Ovary (tissue), 10 donors: Measurements from ENCODE around the gene ZMYM2. TPM values are rescaled to one million over a fixed set of nuclear protein-coding genes. Genes with fewer than 3 reads are reported as not detected.

Source experiments
- DNase-seq, 5 donors: peaks; one replicate each; pipeline ENCODE4 v3.0.0-alpha.2; 2019 to 2020
- H3K27ac ChIP-seq, 2 donors: fragments of 200-600 bp; one replicate each; pipeline versions ENCODE4 v1.5.1 to v1.8.0; 2019 to 2022
- H3K27me3 ChIP-seq: fragments of 200-600 bp; one replicate; pipeline ENCODE4 v1.8.0; 2022
- H3K36me3 ChIP-seq: fragments of 200-600 bp; sonication (generic); one replicate; pipeline ENCODE4 v1.5.1; 2019
- H3K4me1 ChIP-seq: one replicate; pipeline ENCODE4 v1.8.1; 2013; ENCODE audit warnings: mild to moderate bottlenecking, moderate library complexity; ENCODE audit not compliant: insufficient read depth
- H3K4me3 ChIP-seq: fragments of 200-600 bp; sonication (generic); one replicate; pipeline ENCODE4 v1.5.1; 2017
- H3K9me3 ChIP-seq, 2 donors: fragments of 200-600 bp in 1 of 2; sonication (generic) in 1 of 2; one replicate each; pipeline versions ENCODE4 v1.5.1 to v1.8.1; 2013 to 2019; ENCODE audit warnings: mild to moderate bottlenecking in 1 of 2, moderate library complexity in 1 of 2
- CTCF ChIP-seq, 3 donors: fragments of 450-650 bp in 2 of 3; fragments of 200-600 bp in 1 of 3; IDR thresholded peaks; one replicate each; pipeline versions ENCODE4 v1.5.1 to v1.8.0; 2016 to 2022; ENCODE audit warnings: antibody characterized with exemption in 3 of 3, mild to moderate bottlenecking in 1 of 3
- EP300 ChIP-seq: sonication (generic); formaldehyde crosslinking; IDR thresholded peaks from one replicate; pipeline ENCODE4 v1.6.1; 2017; ENCODE audit warnings: antibody characterized with exemption
- POLR2A ChIP-seq: fragments of 450-650 bp; IDR thresholded peaks from one replicate; pipeline ENCODE4 v1.6.1; 2017; ENCODE audit warnings: antibody characterized with exemption, mild to moderate bottlenecking, moderate library complexity
- WGBS, 3 donors: extraction: QIAGEN DNeasy Blood & Tissue Kit in 1 of 3; methylation state at CpG; one replicate each; pipeline versions ENCODE4 v1.1.5 to v1.1.7; 2013 to 2017; 5-methylcytosine and 5-hydroxymethylcytosine counted together
- intact Hi-C, 4 donors: fragments of 100-400 bp; cut with DNase I; formaldehyde crosslinking; loops; one replicate each; pipeline versions ENCODE4 v1.11.0 to v1.15.1; 2022 to 2023
- long read RNA-seq, 3 donors: library from polyadenylated mRNA in 2 of 3; unstranded in 2 of 3; transcript quantifications; one replicate each; pipeline ENCODE4 v2.0.0 and lab custom pipeline, GENCODE V29; 2021 to 2026
- polyA plus RNA-seq, 2 donors: library from polyadenylated mRNA; stranded (reverse); fragments of 200-250 nt in 1 of 2; fragments of 350-450 nt in 1 of 2; fragmentation: Illumina TruSeq in 1 of 2; extraction: RNeasy Lipid Tissue Mini Kit (QIAGEN cat#74804) in 1 of 2; gene quantifications; one replicate each; pipeline ENCODE4 v1.2.3, GENCODE V29; 2013 to 2014
- total RNA-seq, 7 donors: library from RNA; depleted of rRNA in 2 of 7; stranded (reverse); fragments of >200 nt in 2 of 7; fragmentation: NEBNext Ultra II Directional in 3 of 7; extraction: Animal tissue kit (Norgen Biotek cat#: 25700) in 3 of 7; gene quantifications; one replicate each; pipeline versions ENCODE4 v1.1.0 to v1.2.4, GENCODE V29; 2016 to 2023
- donor health status: DM: no; HTN: no; CAD: no; lungs with moderate emphysema.
- donor health status: DM: no; HTN: no; CAD: no.
- donor health status: Bipolar disorder and iron deficiency.
- donor health status: DM: yes; HTN: yes; CAD: no.
- donor health status: DM: no; HTN: no; CAD: no.
- donor health status: DM: yes; HTN: yes; CAD: no.

ZMYM2 gene
- 10 to 100 TPM; 55.0 to 97.6 (median 76.0) TPM for total RNA-seq
- 10 to 100 TPM; 17.2 to 46.3 TPM for polyA plus RNA-seq
- long read RNA-seq, donor 1, partial matches to known transcripts, result 33 of 57 reads
- long read RNA-seq, donor 1, other reads (novel, unspliced or antisense), result 20 of 57 reads
- long read RNA-seq, donor 2, full-length matches to known transcripts, result 2 of 23 reads
- long read RNA-seq, donor 2, partial matches to known transcripts, result 12 of 23 reads
- long read RNA-seq, donor 2, other reads (novel, unspliced or antisense), result 9 of 23 reads
- long read RNA-seq, donor 3, full-length matches to known transcripts, result 5 of 34 reads
- long read RNA-seq, donor 3, partial matches to known transcripts, result 14 of 34 reads
- long read RNA-seq, donor 3, other reads (novel, unspliced or antisense), result 15 of 34 reads

GRCh38 chr13:19958155-19959111, at the start of gene ZMYM2:
ZMYM2 (plus strand) TSS chr13:19958727; CDS start chr13:19993073, 34,346 bp downstream.
- TF ChIP-seq EP300, result no peak
- TF ChIP-seq POLR2A, result peak; percentile 67
- TF ChIP-seq CTCF (IDR thresholded peaks at IDR 0.05), result no peak
- Histone ChIP-seq H3K4me1 (peaks cover 5% of the 10 kb centered on the region), H3K36me3 (no peaks in the 10 kb centered on the region), H3K4me3 (peak within 1 kb of the TSS; percentile 81), H3K9me3 (no peaks in the 10 kb centered on the region), H3K27me3 (no peaks in the 10 kb centered on the region), H3K27ac (peak within 1 kb of the TSS; percentile 99)
- peak; percentile 99 to 100 (median 100) for DNase-seq
- WGBS, 3 donors, result 0 to 1% (median 1%) methylated on average over 38 to 112 of the region's 112 CpGs
- intact Hi-C loops, result loop anchor here in 3 of 4 donors (2.0 to 10.0 kb wide), 3 partner anchors 94 to 96 kb away; partner anchors contain the start of gene ZMYM5 (in 2 of the 3)

- TF ChIP-seq EP300 (no peak), CTCF (IDR thresholded peaks at IDR 0.05) (no peak)
- no peaks in the 10 kb centered on the region for H3K27me3 ChIP-seq
- H3K9me3 ChIP-seq, result no peaks in the 10 kb centered on the region
- intact Hi-C loops, result no loop called here
- H3K4me3 ChIP-seq, result no peak overlapping the region
- no peaks in the 10 kb centered on the region for H3K4me1 ChIP-seq
- no peaks in the 10 kb centered on the region for H3K36me3 ChIP-seq
- DNase-seq, result no peak
- WGBS, 3 donors, result 88 to 89% (median 88%) methylated on average over 9 of the region's 9 CpGs
- H3K27ac ChIP-seq, result no peak overlapping the region
These were observed 48.0 kb upstream of the ZMYM2 start for GRCh38 chr13:19910336-19911072.

- Histone ChIP-seq H3K4me3 (no peak overlapping the region), H3K27ac (no peak overlapping the region), H3K9me3 (no peaks in the 10 kb centered on the region), H3K4me1 (no peaks in the 10 kb centered on the region), H3K36me3 (no peaks in the 10 kb centered on the region), H3K27me3 (no peaks in the 10 kb centered on the region)
- no peak for DNase-seq
- 38 to 48% (median 42%) methylated on average over 4 of the region's 4 CpGs for WGBS, 3 donors
- TF ChIP-seq EP300 (no peak), POLR2A (no peak), CTCF (IDR thresholded peaks at IDR 0.05) (no peak)
- intact Hi-C loops, result no loop called here
These were observed 31.3 kb upstream of the ZMYM2 start for GRCh38 chr13:19927117-19927748.

GRCh38 chr13:19940106-19940505, 18.4 kb upstream of the ZMYM2 start:
- H3K4me3 ChIP-seq, result no peak overlapping the region
- H3K27me3 ChIP-seq, result no peaks in the 10 kb centered on the region
- H3K9me3 ChIP-seq, result no peaks in the 10 kb centered on the region
- intact Hi-C loops, result no loop called here
- H3K27ac ChIP-seq, result no peak overlapping the region
- H3K36me3 ChIP-seq, result no peaks in the 10 kb centered on the region
- DNase-seq, result no peak
- H3K4me1 ChIP-seq, result no peaks in the 10 kb centered on the region
- 36 to 83% (median 75%) methylated on average over 1 of the region's 1 CpG for WGBS, 3 donors
- TF ChIP-seq EP300 (no peak), CTCF (IDR thresholded peaks at IDR 0.05) (no peak), POLR2A (no peak)
